CD4-positive, alpha-beta T cell treated with Interleukin-6 for 4 hours (primary cell): ENCODE results near the gene SLC35F3.

Source experiments
- DNase-seq: peaks from one replicate; pipeline ENCODE4 v3.0.0-alpha.2; 2020; ENCODE audit warnings: mixed read lengths

Gene SLC35F3

DNA sequence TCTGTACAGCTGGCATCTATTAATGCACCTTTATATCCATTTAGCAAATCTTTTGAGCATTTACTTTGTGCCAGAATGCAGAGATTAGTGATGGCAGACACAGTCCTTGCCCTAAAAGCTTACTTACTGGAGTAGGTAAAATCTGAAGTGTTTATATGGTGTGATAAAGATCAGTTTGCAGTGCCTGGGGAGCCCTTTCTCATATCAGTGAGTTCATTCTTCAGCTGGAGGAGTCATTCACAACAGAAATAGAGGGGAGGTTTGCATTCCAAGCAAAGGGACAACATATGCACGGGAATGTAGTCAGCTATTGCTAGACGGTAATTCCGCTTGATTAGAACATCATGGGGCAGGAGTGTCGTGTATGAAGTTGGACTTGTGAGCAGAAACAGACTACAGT lies 8.4 kb downstream of the SLC35F3 start:
- DNase-seq: no peak

DNA sequence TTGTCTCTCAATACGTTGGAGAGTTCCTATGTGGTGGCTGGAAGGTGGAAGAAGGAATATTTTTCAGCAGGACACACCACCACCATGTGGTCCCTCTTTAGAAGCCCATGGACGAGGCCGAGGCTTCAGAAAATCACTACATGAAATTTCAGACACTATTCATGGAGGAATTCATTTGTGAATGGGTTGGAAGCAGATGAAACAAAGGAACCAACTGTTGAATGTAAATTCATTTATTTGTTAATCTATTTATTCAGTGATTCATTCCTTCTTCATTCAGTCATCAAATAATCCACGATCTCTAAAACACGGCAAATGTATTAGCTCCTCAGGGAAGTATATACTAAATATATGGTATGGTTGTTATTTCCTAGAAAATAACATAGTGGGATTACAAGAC lies 12.2 kb downstream of the SLC35F3 start:
- no peak for DNase-seq

DNA sequence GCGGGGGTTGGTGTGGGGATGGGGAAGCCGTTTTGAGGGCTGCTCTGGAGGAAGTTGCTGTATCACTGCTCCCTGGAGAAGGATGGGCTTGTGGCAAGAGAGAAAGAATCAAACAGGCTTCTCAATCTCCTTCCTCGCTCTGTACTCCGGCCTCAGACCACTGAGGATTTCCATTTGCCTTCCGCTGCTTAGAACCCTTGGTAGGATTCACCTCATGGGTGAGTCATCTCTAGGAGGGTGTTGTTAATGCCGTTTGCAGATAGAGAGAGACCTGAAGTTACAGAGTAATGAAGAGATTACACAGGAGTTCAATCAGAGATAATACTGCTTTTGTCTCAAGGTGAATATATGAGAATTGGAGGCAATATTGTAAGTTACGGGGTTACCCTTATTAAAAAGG lies 15.3 kb downstream of the SLC35F3 start:
- no peak for DNase-seq

- no peak for DNase-seq
Observed at GRCh38 chr1:233928123-233928522, 23.6 kb downstream of the SLC35F3 start.

DNA sequence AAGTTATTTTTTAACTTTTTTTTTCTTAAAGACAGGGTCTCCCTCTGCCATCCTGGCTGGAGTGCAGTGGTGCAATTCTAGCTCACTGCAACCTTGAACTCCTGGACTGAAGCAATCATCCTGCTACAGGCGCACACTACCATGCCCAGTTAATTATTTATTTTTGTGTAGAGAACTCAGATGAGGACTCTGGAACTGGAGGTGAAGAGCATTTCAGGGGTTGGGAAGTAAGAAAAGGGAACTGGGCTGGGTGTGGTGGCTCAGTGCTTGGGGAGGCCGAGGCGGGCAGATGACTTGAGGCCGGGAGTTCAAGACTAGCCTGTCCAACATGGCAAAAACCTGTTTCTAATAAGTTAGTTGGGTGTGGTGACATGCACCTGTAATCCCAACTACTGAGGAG lies 28.9 kb downstream of the SLC35F3 start:
- no peak for DNase-seq

- DNase-seq: no peak
Observed at GRCh38 chr1:233935297-233935868, 30.9 kb downstream of the SLC35F3 start.

- DNase-seq: no peak
Observed at GRCh38 chr1:233936422-233936821, 31.9 kb downstream of the SLC35F3 start.

DNA sequence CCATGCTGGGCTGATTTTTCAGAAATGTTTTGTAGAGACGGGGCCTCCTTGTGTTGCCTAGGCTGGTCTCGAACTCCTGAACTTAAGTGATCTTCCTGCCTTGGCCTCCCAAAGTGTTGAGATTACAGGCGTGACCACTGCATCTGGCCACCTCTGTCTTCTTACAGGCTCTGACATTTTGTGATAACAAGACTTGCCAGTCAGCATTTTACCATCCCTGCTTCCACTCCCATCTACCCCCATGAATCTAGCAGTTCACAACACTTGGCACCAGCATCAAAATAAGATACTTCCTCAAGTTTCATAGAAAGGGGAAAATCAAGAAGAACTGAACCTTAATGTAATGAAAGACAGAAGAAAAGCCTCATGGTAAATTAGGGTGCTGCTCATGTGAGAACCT lies 32.4 kb downstream of the SLC35F3 start:
- DNase-seq: no peak

DNA sequence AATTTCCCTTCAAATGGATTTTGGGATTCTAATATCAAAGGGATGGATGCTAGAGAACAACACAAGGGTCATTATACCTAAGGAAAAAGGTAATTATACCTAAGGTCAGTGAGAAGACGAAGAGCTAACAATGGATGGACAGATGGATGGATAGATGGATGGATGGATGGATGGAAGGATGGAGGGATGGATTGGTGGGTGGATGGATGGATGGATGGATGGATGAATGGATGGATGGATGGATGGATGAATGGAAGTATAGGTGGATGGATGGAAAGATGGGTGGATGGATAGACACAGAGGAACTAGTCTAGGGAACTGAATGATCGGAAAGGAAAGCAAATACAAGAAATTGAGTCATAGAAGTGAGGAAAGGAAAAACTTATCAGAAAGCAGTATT lies 34.0 kb downstream of the SLC35F3 start:
- DNase-seq: no peak

GRCh38 chr1:233939451-233939850 lies 35.0 kb downstream of the SLC35F3 start:
- no peak for DNase-seq

DNA sequence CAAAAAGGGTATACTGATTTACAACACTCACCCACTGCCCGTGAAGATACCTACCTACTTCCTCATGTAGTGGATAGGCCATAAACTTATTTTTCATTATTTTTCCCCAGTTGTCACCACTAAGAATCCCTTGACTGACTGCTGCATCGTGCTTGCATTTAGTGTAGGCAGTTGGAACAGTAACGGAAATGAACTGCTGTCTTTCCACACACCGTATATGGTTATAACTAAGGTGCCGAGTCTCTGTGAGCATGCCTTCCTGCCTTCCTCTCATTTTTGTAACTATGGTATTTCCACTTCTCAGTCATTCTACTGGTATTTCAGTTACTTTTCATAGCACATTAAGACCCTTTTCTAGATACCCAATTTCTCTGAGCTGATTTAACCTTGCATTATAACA lies 36.4 kb downstream of the SLC35F3 start:
- DNase-seq: no peak

DNA sequence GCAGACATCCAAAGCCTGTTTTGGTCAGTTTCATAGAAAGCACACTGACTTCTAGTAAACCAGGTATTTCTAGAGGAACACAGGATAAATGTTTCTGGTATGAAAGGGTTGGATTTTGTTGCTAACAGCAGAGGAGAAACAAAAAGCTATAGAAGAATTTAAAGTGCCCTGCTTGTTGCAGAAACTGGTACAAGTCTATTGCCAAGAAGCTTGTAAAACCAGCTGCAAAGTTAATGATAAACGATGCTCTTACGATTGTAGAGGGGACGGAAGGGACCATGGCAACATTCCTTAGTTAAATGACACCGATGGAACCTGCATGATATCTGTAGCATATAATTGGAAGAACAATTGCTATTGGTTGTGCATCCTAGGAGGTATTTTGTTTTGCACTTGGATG lies 40.1 kb downstream of the SLC35F3 start:
- no peak for DNase-seq

- DNase-seq: no peak
Observed at GRCh38 chr1:233945573-233945972, 41.1 kb downstream of the SLC35F3 start.

GRCh38 chr1:233945979-233946378 lies 41.5 kb downstream of the SLC35F3 start:
- no peak for DNase-seq

GRCh38 chr1:233946724-233947123 lies 42.2 kb downstream of the SLC35F3 start:
- no peak for DNase-seq

GRCh38 chr1:233951804-233952203 lies 47.3 kb downstream of the SLC35F3 start:
- DNase-seq: no peak

- DNase-seq: no peak
Observed at GRCh38 chr1:233957691-233958090, 53.2 kb downstream of the SLC35F3 start.

- no peak for DNase-seq
Observed at GRCh38 chr1:233959102-233959501, 54.6 kb downstream of the SLC35F3 start.

GRCh38 chr1:233959971-233960370 lies 55.5 kb downstream of the SLC35F3 start:
- DNase-seq: no peak

DNA sequence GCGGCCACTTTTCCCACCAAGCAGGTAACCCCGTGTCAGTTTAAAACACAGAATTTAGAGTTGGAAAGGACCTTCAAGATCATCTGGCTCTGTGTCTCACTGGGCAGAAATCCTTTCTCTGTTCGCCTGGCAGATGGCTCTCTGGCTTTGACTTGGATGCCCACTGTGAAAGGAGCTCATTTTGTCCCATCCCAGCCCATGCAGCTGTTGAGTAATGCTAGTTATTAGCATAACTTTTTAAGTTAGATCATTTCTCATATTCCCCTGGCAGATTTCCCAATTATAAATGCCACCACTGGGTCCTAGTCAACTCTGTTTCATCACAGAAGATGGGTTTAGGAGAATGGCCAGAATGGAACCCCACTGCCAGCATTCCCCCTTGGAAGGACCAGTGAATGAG lies 55.9 kb downstream of the SLC35F3 start:
- DNase-seq: no peak

DNA sequence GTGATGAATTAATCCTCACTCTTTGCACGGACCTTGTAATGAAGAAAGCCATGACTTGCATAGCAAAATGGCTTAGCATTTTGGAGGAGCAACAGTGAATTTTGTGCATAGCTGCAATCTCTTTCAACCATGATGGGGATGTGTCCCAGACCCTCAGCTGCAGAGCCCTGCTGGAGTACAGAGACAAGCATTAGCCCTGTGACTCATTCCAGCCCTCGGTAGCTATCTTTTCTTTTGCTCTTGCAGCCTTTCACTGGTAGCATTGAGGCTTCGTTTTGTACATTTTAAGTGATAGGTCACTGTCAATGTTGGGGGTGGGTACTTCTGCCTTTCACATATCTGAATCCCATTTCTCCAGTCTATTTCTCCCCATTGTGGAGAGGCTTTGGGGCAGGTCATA lies 58.4 kb downstream of the SLC35F3 start:
- DNase-seq: no peak

DNA sequence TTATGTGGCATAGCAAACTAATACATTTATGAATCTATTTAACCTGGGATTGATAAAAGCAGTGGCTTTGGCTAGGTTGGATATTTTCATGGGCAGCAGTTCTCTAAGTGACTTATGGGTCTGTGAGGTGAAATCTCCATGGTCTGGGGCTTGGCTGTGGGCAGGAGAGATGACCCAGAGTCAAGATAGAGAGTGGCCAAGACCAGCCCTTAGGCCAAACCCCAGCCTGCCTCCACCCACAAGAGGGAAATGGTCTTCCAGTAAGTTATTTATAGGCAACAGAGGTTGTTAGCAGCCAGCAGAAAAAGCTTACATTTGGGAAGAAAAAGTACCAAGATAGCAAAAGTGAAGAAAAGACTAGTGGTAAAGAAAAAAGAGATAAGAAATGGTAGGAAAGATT lies 61.4 kb downstream of the SLC35F3 start:
- DNase-seq: no peak

DNA sequence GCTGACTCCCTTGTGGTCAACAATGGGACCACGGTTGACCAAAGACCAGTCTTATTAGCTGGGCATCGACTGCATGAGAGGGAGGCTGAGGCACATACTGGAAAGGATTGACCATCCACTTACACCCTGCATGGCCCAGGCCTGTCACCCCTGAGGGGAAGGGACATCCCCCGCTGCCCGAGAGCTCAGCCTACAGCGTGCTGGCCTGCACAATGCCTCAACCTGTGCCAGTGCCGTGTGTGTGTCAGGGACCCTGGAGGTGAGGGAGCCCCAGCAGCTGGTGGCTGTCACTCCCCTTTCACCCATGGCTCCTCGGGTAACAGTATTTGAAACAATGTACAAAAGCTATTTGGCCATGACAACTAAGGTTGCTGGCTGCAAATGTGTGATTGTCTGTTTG lies 67.3 kb downstream of the SLC35F3 start:
- no peak for DNase-seq

GRCh38 chr1:233972563-233972950 lies 68.1 kb downstream of the SLC35F3 start:
- DNase-seq: no peak

DNA sequence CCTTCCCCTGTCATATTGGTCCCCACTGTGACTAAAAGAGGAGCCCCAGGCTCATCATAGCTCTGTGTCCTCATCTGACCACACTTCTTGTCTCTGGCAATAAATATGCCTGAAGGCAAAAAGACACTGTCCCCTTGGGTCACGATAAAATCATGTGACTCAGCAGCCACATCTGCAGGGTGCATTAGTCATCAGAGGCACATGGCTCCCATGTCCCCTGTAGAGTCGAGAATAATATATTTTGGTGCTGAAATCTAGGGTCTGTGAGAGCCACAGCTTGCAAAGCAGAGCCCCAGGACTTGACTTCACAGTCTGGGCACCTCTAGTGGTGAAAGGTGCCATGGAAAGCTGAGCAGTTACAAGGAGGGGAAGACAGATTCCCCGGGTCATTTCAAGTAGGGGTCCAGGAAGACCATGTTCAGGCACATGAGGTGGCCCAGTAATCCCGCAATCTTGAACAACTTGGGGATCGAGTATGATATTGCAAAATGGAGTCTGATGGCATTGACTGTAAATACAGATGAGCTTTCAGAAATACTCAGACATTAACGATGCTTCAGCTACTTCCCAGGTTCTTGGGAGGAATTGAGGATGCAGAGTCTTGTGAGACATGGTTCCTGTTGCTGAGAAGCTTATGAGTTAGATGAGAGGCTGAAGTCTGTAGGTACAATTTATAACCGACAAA lies 68.6 kb downstream of the SLC35F3 start:
- no peak for DNase-seq
